Measurements from ENCODE around the gene TRPC4AP. TPM values are rescaled to one million over a fixed set of nuclear protein-coding genes. Genes with fewer than 3 reads are reported as not detected.
"Not testable (repeated sequence)": the region's sequence is repeated elsewhere in the genome, so short reads cannot be mapped to it uniquely, and the experiment has no call there.

The TRPC4AP gene
- total RNA-seq, 4 donors from 2014 or later: 62.7 to 101 (median 80.8) TPM

DNA sequence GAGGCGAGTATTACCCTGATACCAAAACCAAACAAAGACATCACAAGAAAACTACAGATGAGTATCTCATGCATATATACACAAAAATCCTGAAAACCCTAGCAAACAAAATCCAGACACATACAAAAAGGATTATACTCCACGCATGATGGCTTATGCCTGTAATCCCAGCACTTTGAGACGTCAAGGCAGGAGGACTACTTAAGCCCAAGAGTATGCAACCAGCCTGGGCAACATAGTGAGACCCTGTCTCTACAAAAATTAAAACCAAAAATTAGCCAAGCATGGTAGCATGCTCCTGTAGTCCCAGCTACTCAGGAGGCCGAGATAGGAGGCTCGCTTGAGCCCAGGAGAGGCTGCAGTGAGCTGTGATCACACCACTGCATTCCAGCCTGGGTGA is 32.4 kb downstream of the TRPC4AP start:
- no peak for TF ChIP-seq POLR2A (IDR thresholded peaks at IDR 0.05)
- TF ChIP-seq, protein P1, sequence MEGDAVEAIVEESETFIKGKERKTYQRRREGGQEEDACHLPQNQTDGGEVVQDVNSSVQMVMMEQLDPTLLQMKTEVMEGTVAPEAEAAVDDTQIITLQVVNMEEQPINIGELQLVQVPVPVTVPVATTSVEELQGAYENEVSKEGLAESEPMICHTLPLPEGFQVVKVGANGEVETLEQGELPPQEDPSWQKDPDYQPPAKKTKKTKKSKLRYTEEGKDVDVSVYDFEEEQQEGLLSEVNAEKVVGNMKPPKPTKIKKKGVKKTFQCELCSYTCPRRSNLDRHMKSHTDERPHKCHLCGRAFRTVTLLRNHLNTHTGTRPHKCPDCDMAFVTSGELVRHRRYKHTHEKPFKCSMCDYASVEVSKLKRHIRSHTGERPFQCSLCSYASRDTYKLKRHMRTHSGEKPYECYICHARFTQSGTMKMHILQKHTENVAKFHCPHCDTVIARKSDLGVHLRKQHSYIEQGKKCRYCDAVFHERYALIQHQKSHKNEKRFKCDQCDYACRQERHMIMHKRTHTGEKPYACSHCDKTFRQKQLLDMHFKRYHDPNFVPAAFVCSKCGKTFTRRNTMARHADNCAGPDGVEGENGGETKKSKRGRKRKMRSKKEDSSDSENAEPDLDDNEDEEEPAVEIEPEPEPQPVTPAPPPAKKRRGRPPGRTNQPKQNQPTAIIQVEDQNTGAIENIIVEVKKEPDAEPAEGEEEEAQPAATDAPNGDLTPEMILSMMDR (IDR thresholded peaks at IDR 0.05): no peak
- Histone ChIP-seq H3K27me3 (no peaks in the 10 kb centered on the region), H3K36me3 (peaks cover 0 to 15% (median 0%) of the 10 kb centered on the region in 3 donors), H3K4me3 (no peak overlapping the region), H3K9me3 (no peaks in the 10 kb centered on the region), H3K27ac (no peak overlapping the region), H3K4me1 (no peaks in the 10 kb centered on the region)
- DNase-seq: no peak

DNA sequence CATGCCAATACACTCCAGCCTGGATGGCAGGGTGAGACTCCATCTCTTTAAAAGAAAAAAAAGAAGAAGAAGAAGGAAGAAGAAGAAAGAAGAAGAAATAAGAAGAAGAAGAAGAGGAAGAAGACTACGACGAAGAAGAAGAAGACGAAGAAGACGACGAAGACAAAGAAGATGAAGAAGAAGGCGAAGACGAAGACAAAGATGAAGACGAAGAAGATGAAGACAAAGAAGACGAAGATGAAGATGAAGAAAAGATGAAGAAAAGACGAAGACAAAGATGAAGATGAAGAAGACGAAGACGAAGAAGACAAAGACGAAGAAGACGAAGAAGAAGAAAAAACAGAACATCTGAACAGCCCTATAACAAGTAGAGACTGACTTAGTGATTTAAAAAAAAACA is 33.0 kb downstream of the TRPC4AP start:
- Histone ChIP-seq H3K9me3 (no peaks in the 10 kb centered on the region), H3K36me3 (peaks cover 0 to 19% (median 0%) of the 10 kb centered on the region in 3 donors), H3K4me3 (no peak overlapping the region), H3K27me3 (no peaks in the 10 kb centered on the region), H3K27ac (no peak overlapping the region), H3K4me1 (no peaks in the 10 kb centered on the region)
- TF ChIP-seq, protein P1 (IDR thresholded peaks at IDR 0.05): no peak
- no peak for TF ChIP-seq POLR2A (IDR thresholded peaks at IDR 0.05)
- no peak for DNase-seq

DNA sequence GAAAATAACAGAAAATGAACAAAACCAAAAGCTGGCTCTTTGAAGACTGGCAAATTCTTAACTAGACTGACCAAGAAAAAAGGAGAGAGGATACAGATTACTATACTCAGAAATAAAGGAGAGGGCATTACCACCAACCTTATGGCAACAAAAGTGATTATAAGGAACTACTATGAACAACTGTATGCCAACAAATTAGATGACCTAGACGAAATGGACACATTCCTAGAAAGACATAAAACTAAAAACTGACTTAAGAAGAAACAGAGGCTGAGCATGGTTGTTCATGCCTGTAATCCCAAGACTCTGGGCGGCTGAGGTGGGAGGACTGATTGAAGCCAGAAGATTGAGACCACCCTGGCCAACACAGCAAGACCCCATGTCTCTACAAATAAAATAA is 33.5 kb downstream of the TRPC4AP start:
- no peaks in the 10 kb centered on the region for H3K9me3 ChIP-seq
- H3K4me1 ChIP-seq: no peaks in the 10 kb centered on the region
- no peak for TF ChIP-seq POLR2A (IDR thresholded peaks at IDR 0.05)
- TF ChIP-seq, protein P1 (IDR thresholded peaks at IDR 0.05): no peak
- H3K27ac ChIP-seq: no peak overlapping the region
- H3K4me3 ChIP-seq: no peak overlapping the region
- no peaks in the 10 kb centered on the region for H3K27me3 ChIP-seq
- peaks cover 0 to 24% (median 0%) of the 10 kb centered on the region in 3 donors for H3K36me3 ChIP-seq
- DNase-seq: no peak

DNA sequence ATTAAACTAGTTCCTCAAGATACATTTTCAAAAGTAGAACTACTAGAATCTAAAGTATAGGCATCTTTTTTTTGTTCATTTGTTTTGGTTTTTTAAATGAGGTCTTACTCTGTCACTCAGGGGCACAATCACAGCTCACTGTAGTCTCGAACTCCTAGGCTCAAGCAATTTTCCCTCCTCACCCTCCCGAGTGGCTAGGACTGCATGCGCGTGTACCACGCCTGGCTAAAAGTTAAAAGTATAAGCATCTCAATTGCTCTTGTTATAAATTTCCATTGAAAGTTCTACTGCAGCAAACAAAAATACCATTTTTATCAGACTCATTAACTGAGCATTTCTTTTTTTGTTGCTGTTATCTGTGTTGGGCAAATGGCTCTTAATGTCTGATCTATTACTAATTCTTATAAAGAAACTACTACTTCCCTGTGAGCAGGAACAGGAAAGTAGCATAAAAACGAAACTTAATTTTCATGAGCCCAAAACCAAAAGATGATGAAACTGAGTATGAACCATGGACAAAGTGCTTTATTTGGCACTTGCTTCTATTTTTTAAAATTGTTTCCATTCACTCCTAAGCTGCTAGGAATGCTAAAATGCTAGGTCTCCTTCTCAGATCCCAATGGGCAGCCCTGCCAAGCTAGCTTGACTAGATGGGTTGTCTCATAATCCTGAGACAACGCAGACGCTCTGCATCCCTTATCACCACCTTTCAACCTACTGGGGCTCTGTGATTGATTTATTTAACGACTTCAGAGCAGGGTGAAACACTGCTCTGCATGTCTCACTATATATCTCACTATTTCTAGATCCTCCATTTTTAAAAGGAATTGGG is 36.9 kb downstream of the TRPC4AP start:
- no peak for DNase-seq
- no peaks in the 10 kb centered on the region for H3K27me3 ChIP-seq
- no peak for TF ChIP-seq POLR2A (IDR thresholded peaks at IDR 0.05)
- TF ChIP-seq, protein P1 (IDR thresholded peaks at IDR 0.05): no peak
- H3K9me3 ChIP-seq: no peaks in the 10 kb centered on the region
- H3K27ac ChIP-seq: no peak overlapping the region
- H3K4me3 ChIP-seq: no peak overlapping the region
- H3K36me3 ChIP-seq: peaks cover 0 to 28% (median 0%) of the 10 kb centered on the region in 3 donors
- no peaks in the 10 kb centered on the region for H3K4me1 ChIP-seq

DNA sequence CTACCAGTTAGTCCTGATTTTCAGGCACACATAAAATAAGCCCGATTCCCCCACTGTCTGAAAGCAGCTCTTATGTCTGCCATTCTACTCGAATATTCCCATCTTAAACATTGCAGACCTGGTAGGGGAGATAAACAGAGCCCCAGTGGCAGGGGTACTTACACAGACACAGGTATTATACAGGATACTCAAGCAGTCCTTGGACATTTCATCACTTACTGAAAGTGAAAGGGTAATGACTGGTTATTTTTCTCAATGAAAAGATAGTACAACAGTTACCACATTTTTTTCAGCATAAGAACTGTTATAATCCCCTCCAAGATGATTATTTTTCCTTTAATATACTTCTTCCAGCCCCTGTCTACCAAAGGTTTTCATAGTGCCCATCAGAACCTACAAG is 37.8 kb downstream of the TRPC4AP start:
- Histone ChIP-seq H3K4me1 (no peaks in the 10 kb centered on the region), H3K4me3 (no peak overlapping the region), H3K9me3 (no peaks in the 10 kb centered on the region), H3K36me3 (peaks cover 0 to 35% (median 0%) of the 10 kb centered on the region in 3 donors), H3K27me3 (no peaks in the 10 kb centered on the region), H3K27ac (no peak overlapping the region)
- no peak for TF ChIP-seq POLR2A (IDR thresholded peaks at IDR 0.05)
- TF ChIP-seq, protein P1 (IDR thresholded peaks at IDR 0.05): no peak
- DNase-seq: no peak

DNA sequence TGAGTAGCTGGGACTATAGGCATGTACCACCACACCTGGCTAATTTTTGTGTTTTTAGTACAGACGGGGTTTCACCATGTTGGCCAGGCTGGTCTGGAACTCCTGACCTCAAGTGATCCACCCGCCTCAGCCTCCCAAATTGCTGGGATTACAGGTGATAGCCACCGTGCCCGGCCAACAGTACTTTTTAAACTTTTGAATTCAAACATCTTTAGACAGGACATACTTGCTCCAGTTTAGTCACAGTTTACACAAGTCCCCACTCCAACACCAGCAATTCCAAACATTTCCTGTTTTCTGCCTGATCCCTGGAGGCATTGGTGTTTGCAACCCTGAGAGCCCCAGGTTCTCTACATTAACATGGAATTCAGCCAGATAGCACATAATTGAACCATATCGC is 40.0 kb downstream of the TRPC4AP start:
- not testable (repeated sequence) for DNase-seq, H3K4me1 ChIP-seq, H3K9me3 ChIP-seq, H3K27ac ChIP-seq, H3K4me3 ChIP-seq, H3K27me3 ChIP-seq
- peaks cover 0 to 57% (median 0%) of the 10 kb centered on the region in 3 donors for H3K36me3 ChIP-seq
